ENCODE data around the gene CCDC88B. TPM values are rescaled to one million over a fixed set of nuclear protein-coding genes. Genes with fewer than 3 reads are reported as not detected.

CCDC88B gene
- polyA plus RNA-seq, 1 experiment, result 0.66 TPM

GRCh38 chr11:64317325-64317960, 22.6 kb upstream of the CCDC88B start, which contains the start of gene TRMT112:
Gene TRMT112, minus strand, starts transcription at chr11:64317559. Its CDS starts 33 bp downstream, at chr11:64317526.
- peak; percentile 86 for DNase-seq (ENCODE audit: low read depth)
- ChIA-PET POLR2A (interaction anchor here (0.6 to 1.1 kb wide), 5 partner anchors 12 to 1666 kb away, joined by 3 to 6 read pairs (median 3); partner anchors contain the start of genes ESRRA, FKBP2, NUDT22 and TRPT1), CTCF (interaction anchor here (1.2 to 6.3 kb wide), 10 partner anchors 11 to 113 kb away, joined by 3 to 41 read pairs (median 6); partner anchors contain the start of genes ESRRA, NUDT22 and TRPT1)
- Histone ChIP-seq H3K36me3 (ENCODE audit: control insufficient read depth, insufficient read depth, low read length) (peaks cover 17% of the 10 kb centered on the region), H3K27me3 (ENCODE audit: control insufficient read depth, insufficient read depth, low read length) (no peaks in the 10 kb centered on the region), H3K4me3 (ENCODE audit: low read depth, low read length) (peak within 1 kb of the TSS; percentile 98)
- no peak for TF ChIP-seq CTCF (IDR thresholded peaks at IDR 0.05; ENCODE audit: insufficient read depth, low read depth, low read length)

- peak; percentile 79 for DNase-seq (ENCODE audit: low read depth)
- Histone ChIP-seq H3K27me3 (ENCODE audit: control insufficient read depth, insufficient read depth, low read length) (no peaks in the 10 kb centered on the region), H3K4me3 (ENCODE audit: low read depth, low read length) (peak within 1 kb of the TSS; percentile 98), H3K36me3 (ENCODE audit: control insufficient read depth, insufficient read depth, low read length) (peaks cover 22% of the 10 kb centered on the region)
- TF ChIP-seq CTCF (IDR thresholded peaks at IDR 0.05; ENCODE audit: insufficient read depth, low read depth, low read length), result peak; percentile 27; the same call in 1 of the 2 replicates
- POLR2A ChIA-PET, result interaction anchor here (0.6 to 1.1 kb wide), 5 partner anchors 13 to 1666 kb away, joined by 3 to 6 read pairs (median 3); partner anchors contain the start of genes ESRRA, FKBP2, NUDT22 and TRPT1
- CTCF ChIA-PET, result interaction anchor here (1.2 to 6.3 kb wide), 9 partner anchors 12 to 114 kb away, joined by 3 to 41 read pairs (median 6); partner anchors contain the start of genes ESRRA, NUDT22 and TRPT1
Measured at GRCh38 chr11:64317961-64318765, 21.8 kb upstream of the CCDC88B start, which contains the start of gene PRDX5. Gene PRDX5, plus strand, starts transcription at chr11:64318121. Its CDS starts 95 bp downstream, at chr11:64318216.

GRCh38 chr11:64318766-64319761, 20.9 kb upstream of the CCDC88B start:
- TF ChIP-seq CTCF (IDR thresholded peaks at IDR 0.05; ENCODE audit: insufficient read depth, low read depth, low read length), result no peak
- ChIA-PET CTCF (interaction anchor here (1.3 to 2.7 kb wide), 5 partner anchors 13 to 115 kb away, joined by 3 to 20 read pairs (median 5); partner anchors contain the start of gene ESRRA), POLR2A (no interaction called here)

GRCh38 chr11:64320556-64320955, 19.4 kb upstream of the CCDC88B start:
- POLR2A ChIA-PET, result no interaction called here
- CTCF ChIA-PET, result interaction anchor here (1.3 kb wide), 2 partner anchors 16 to 20 kb away, joined by 3 to 5 read pairs; partner anchors contain the start of gene ESRRA

More at GRCh38 chr11:64318766-64319761, 20.9 kb upstream of the CCDC88B start:
- H3K4me3 ChIP-seq (ENCODE audit: low read depth, low read length), result peak overlapping the region; percentile 98
- H3K27me3 ChIP-seq (ENCODE audit: control insufficient read depth, insufficient read depth, low read length), result no peaks in the 10 kb centered on the region
- H3K36me3 ChIP-seq (ENCODE audit: control insufficient read depth, insufficient read depth, low read length), result peaks cover 22% of the 10 kb centered on the region
- DNase-seq (ENCODE audit: low read depth), result no peak

More at GRCh38 chr11:64320556-64320955, 19.4 kb upstream of the CCDC88B start:
- Histone ChIP-seq H3K27me3 (ENCODE audit: control insufficient read depth, insufficient read depth, low read length) (no peaks in the 10 kb centered on the region), H3K36me3 (ENCODE audit: control insufficient read depth, insufficient read depth, low read length) (peaks cover 16% of the 10 kb centered on the region), H3K4me3 (ENCODE audit: low read depth, low read length) (no peak overlapping the region)
- DNase-seq (ENCODE audit: low read depth), result no peak
- TF ChIP-seq CTCF (IDR thresholded peaks at IDR 0.05; ENCODE audit: insufficient read depth, low read depth, low read length), result no peak

All from BJ (cell line).